SK-N-MC (cell line): ENCODE data around the gene ZNF22.
"Not testable (repeated sequence)": the region's sequence is repeated elsewhere in the genome, so short reads cannot be mapped to it uniquely, and the experiment has no call there.

Experiments
- DNase-seq: peaks from one replicate; pipeline ENCODE4 v3.0.0-alpha.2; 2011; ENCODE audit warnings: low read depth, low spot score
- H3K27ac ChIP-seq: fragments of 200-600 bp; sonication (generic); 2 replicates; pipeline ENCODE4 v1.5.1; 2016; ENCODE audit warnings: mixed run types
- H3K36me3 ChIP-seq: fragments of 200-600 bp; sonication (generic); 2 replicates; pipeline ENCODE4 v1.6.1; 2017; ENCODE audit warnings: antibody characterized with exemption, low read length, mixed read lengths; ENCODE audit not compliant: insufficient read depth
- H3K4me3 ChIP-seq: fragments of 200-600 bp; sonication (generic); 2 replicates; pipeline ENCODE4 v1.5.1; 2016
- H3K9ac ChIP-seq: fragments of 200-600 bp; sonication (generic); 2 replicates; pipeline ENCODE4 v1.8.0; 2017; ENCODE audit warnings: mixed run types, mixed read lengths; ENCODE audit not compliant: insufficient read length
- H3K9me3 ChIP-seq: fragments of 200-600 bp; sonication (generic); 2 replicates; pipeline ENCODE4 v1.6.1; 2017; ENCODE audit warnings: low read depth, mild to moderate bottlenecking, antibody characterized with exemption, low read length, moderate library complexity, mixed read lengths
- EZH2 ChIP-seq: fragments of 200-600 bp; sonication (generic); IDR thresholded peaks from one replicate; pipeline ENCODE4 v1.6.1; 2017; ENCODE audit warnings: antibody characterized with exemption
- FOXP2 ChIP-seq: optimal IDR thresholded peaks from 2 replicates; pipeline ENCODE3; 2011; ENCODE audit warnings: mild to moderate bottlenecking, moderate library complexity; ENCODE audit not compliant: insufficient read depth; ENCODE audit errors: extremely low read length, control extremely low read depth
- POLR2AphosphoS5 ChIP-seq: IDR thresholded peaks from 2 replicates; pipeline ENCODE4 v1.6.1; 2012; ENCODE audit warnings: mild to moderate bottlenecking, low read depth, low read length, borderline replicate concordance

The ZNF22 gene

GRCh38 chr10:45006276-45007030 lies 5.7 kb downstream of the ZNF22 start:
- Histone ChIP-seq H3K36me3 (peaks cover 22% of the 10 kb centered on the region), H3K4me3 (no peak overlapping the region), H3K9me3 (no peaks in the 10 kb centered on the region), H3K9ac (no peak overlapping the region), H3K27ac (no peak overlapping the region)
- DNase-seq: no peak
- no peak for TF ChIP-seq POLR2AphosphoS5
- no peak for TF ChIP-seq EZH2
- no peak for TF ChIP-seq FOXP2

GRCh38 chr10:45008524-45009161 lies 7.9 kb downstream of the ZNF22 start:
- Histone ChIP-seq H3K36me3 (peaks cover 13% of the 10 kb centered on the region), H3K27ac (no peak overlapping the region), H3K4me3 (no peak overlapping the region), H3K9me3 (no peaks in the 10 kb centered on the region), H3K9ac (no peak overlapping the region)
- TF ChIP-seq POLR2AphosphoS5 (no peak), FOXP2 (no peak), EZH2 (no peak)
- peak; percentile 34 for DNase-seq

- H3K27ac ChIP-seq, H3K4me3 ChIP-seq, H3K9me3 ChIP-seq, DNase-seq, H3K36me3 ChIP-seq, H3K9ac ChIP-seq: not testable (repeated sequence)
Observed at GRCh38 chr10:45014557-45014956, 13.8 kb downstream of the ZNF22 start.

- no peak overlapping the region for H3K4me3 ChIP-seq
- H3K9me3 ChIP-seq: no peaks in the 10 kb centered on the region
- H3K27ac ChIP-seq: no peak overlapping the region
- no peaks in the 10 kb centered on the region for H3K36me3 ChIP-seq
- TF ChIP-seq FOXP2 (no peak), EZH2 (no peak), POLR2AphosphoS5 (no peak)
- no peak overlapping the region for H3K9ac ChIP-seq
- DNase-seq: no peak
Observed at GRCh38 chr10:45015590-45015989, 14.9 kb downstream of the ZNF22 start.

- Histone ChIP-seq H3K4me3 (no peak overlapping the region), H3K27ac (no peak overlapping the region), H3K9me3 (no peaks in the 10 kb centered on the region), H3K9ac (no peak overlapping the region), H3K36me3 (no peaks in the 10 kb centered on the region)
- no peak for DNase-seq
- TF ChIP-seq FOXP2: no peak
- no peak for TF ChIP-seq POLR2AphosphoS5
- TF ChIP-seq EZH2: no peak
Observed at GRCh38 chr10:45023426-45023825, 22.7 kb downstream of the ZNF22 start.

GRCh38 chr10:45034301-45034700 lies 33.6 kb downstream of the ZNF22 start:
- Histone ChIP-seq H3K4me3 (no peak overlapping the region), H3K9me3 (no peaks in the 10 kb centered on the region), H3K36me3 (no peaks in the 10 kb centered on the region), H3K27ac (no peak overlapping the region), H3K9ac (no peak overlapping the region)
- TF ChIP-seq FOXP2: no peak
- no peak for TF ChIP-seq EZH2
- no peak for TF ChIP-seq POLR2AphosphoS5
- DNase-seq: no peak

- Histone ChIP-seq H3K9me3 (no peaks in the 10 kb centered on the region), H3K36me3 (no peaks in the 10 kb centered on the region), H3K9ac (no peak overlapping the region), H3K27ac (no peak overlapping the region), H3K4me3 (no peak overlapping the region)
- no peak for DNase-seq
- TF ChIP-seq EZH2 (no peak), POLR2AphosphoS5 (no peak), FOXP2 (no peak)
Observed at GRCh38 chr10:45035673-45036072, 35.0 kb downstream of the ZNF22 start.

- no peak for TF ChIP-seq EZH2
- no peak for TF ChIP-seq POLR2AphosphoS5
- no peak for TF ChIP-seq FOXP2
- Histone ChIP-seq H3K4me3 (no peak overlapping the region), H3K36me3 (no peaks in the 10 kb centered on the region), H3K9me3 (no peaks in the 10 kb centered on the region), H3K9ac (no peak overlapping the region), H3K27ac (no peak overlapping the region)
- DNase-seq: no peak
Observed at GRCh38 chr10:45040921-45041542, 40.3 kb downstream of the ZNF22 start.

- DNase-seq: no peak
- Histone ChIP-seq H3K27ac (no peak overlapping the region), H3K36me3 (no peaks in the 10 kb centered on the region), H3K4me3 (no peak overlapping the region), H3K9me3 (no peaks in the 10 kb centered on the region), H3K9ac (no peak overlapping the region)
- TF ChIP-seq POLR2AphosphoS5: no peak
- no peak for TF ChIP-seq FOXP2
- TF ChIP-seq EZH2: no peak
Observed at GRCh38 chr10:45044290-45044689, 43.6 kb downstream of the ZNF22 start.
